HCT116 (cell line): Measurements from ENCODE around the gene FIBCD1. TPM values are rescaled to one million over a fixed set of nuclear protein-coding genes. Genes with fewer than 3 reads are reported as not detected.

ENCODE experiments used
- ATAC-seq: fragments of 200-7000 bp; cut with Tn5 transposase; 2 replicates; pipeline ENCODE4 v1.9.1; 2020; ENCODE audit warnings: mild to moderate bottlenecking, moderate library complexity
- BruUV-seq: library from RNA; stranded (reverse); fragments of 400-500 nt; replicated peaks from 2 replicates; lab custom pipeline; 2021; lab: Mats Ljungman, UMichigan
- CTCF ChIA-PET: fragments of 300-600 bp; sonication (Branson Sonifier 250); formaldehyde crosslinking; loops from one replicate; lab custom pipeline; 2021; ENCODE audit warnings: antibody characterized with exemption; lab: Charles Lee
- POLR2A ChIA-PET: fragments of 300-600, 350-600 bp; sonication (Branson Sonifier 250); formaldehyde crosslinking; loops from one replicate; lab custom pipeline; 2021; ENCODE audit warnings: antibody characterized with exemption; lab: Charles Lee
- RAD21 ChIA-PET, 2 experiments: fragments of 300-600 bp; sonication (Branson Sonifier 250); formaldehyde crosslinking; loops; one replicate each; lab custom pipeline; 2023; ENCODE audit warnings: low total read pairs in 2 of 2; ENCODE audit not compliant: uncharacterized antibody in 2 of 2, unreplicated experiment in 2 of 2, low non-redundant PET in 1 of 2; lab: Charles Lee
- DNase-seq: peaks from one replicate; pipeline ENCODE4 v3.0.0-alpha.2; 2010; ENCODE audit warnings: low read depth, low spot score
- H2AFZ ChIP-seq: fragments of 200-600 bp; shearing (Covaris generic), sonication (generic); 2 replicates; pipeline ENCODE4 v1.6.1; 2017; ENCODE audit warnings: low read depth, mixed run types, mixed read lengths, antibody characterized with exemption, low read length; ENCODE audit not compliant: poor library complexity, severe bottlenecking
- H3K27ac ChIP-seq: 2 replicates; pipeline ENCODE4 v1.5.1; 2012; ENCODE audit warnings: low read depth, low read length
- H3K27me3 ChIP-seq: fragments of 200-600 bp; sonication (generic); 2 replicates; pipeline ENCODE4 v1.6.1; 2016; ENCODE audit warnings: mixed run types, low read length, mixed read lengths; ENCODE audit not compliant: insufficient read depth
- H3K36me3 ChIP-seq, 2 experiments: fragments of 200-500 bp in 1 of 2; fragments of 200-600 bp in 1 of 2; sonication (Bioruptor generic) in 1 of 2; sonication (generic) in 1 of 2; 2 replicates each; pipeline versions ENCODE4 v1.5.1 to v1.6.1; 2014 to 2016; ENCODE audit warnings: low read length in 2 of 2, inconsistent platforms in 1 of 2, mixed read lengths in 1 of 2, mixed run types in 1 of 2; ENCODE audit not compliant: insufficient read depth in 2 of 2, control insufficient read depth in 1 of 2
- H3K4me1 ChIP-seq, 2 experiments: fragments of 200-600 bp in 1 of 2; sonication (generic) in 1 of 2; 2 replicates each; pipeline versions ENCODE4 v1.5.1 to v1.6.1; 2012 to 2017; ENCODE audit warnings: low read length in 2 of 2, inconsistent platforms in 1 of 2, mild to moderate bottlenecking in 1 of 2, mixed read lengths in 1 of 2, mixed run types in 1 of 2, moderate library complexity in 1 of 2; ENCODE audit not compliant: insufficient read depth in 2 of 2, control insufficient read depth in 1 of 2
- H3K4me2 ChIP-seq: fragments of 200-600 bp; sonication (generic); 2 replicates; pipeline ENCODE4 v1.6.1; 2017; ENCODE audit warnings: mixed run types, low read length, mixed read lengths
- H3K4me3 ChIP-seq, 2 experiments: fragments of 200-600 bp in 1 of 2; sonication (generic) in 1 of 2; replicated peaks in 1 of 2; 2 replicates each; pipeline ENCODE4 v1.5.1; 2011 to 2016; ENCODE audit warnings: low read length in 2 of 2, control low read depth in 1 of 2, low read depth in 1 of 2, mild to moderate bottlenecking in 1 of 2, mixed read lengths in 1 of 2, mixed run types in 1 of 2
- H3K79me2 ChIP-seq: fragments of 200-600 bp; sonication (generic); 2 replicates; pipeline ENCODE4 v1.6.1; 2017; ENCODE audit warnings: mild to moderate bottlenecking, mixed run types, low read length, moderate library complexity, mixed read lengths; ENCODE audit not compliant: insufficient read depth
- H3K9ac ChIP-seq: fragments of 200-600 bp; sonication (generic); 2 replicates; pipeline ENCODE4 v1.6.1; 2016; ENCODE audit warnings: low read length, mixed read lengths
- H3K9me2 ChIP-seq: fragments of 200-600 bp; sonication (generic), shearing (Covaris generic); 2 replicates; pipeline ENCODE4 v1.6.1; 2017; ENCODE audit warnings: mixed run types, mild to moderate bottlenecking, moderate library complexity; ENCODE audit not compliant: insufficient read depth
- H3K9me3 ChIP-seq, 2 experiments: fragments of 200-500 bp in 1 of 2; fragments of 200-600 bp in 1 of 2; sonication (Bioruptor generic) in 1 of 2; sonication (generic) in 1 of 2; 2 replicates each; pipeline ENCODE4 v1.6.1; 2014 to 2017; ENCODE audit warnings: low read length in 2 of 2, mixed read lengths in 2 of 2, inconsistent platforms in 1 of 2, low read depth in 1 of 2, mild to moderate bottlenecking in 1 of 2, mixed run types in 1 of 2, moderate library complexity in 1 of 2; ENCODE audit not compliant: control insufficient read depth in 1 of 2, insufficient read depth in 1 of 2
- H4K20me1 ChIP-seq: fragments of 200-600 bp; sonication (generic), shearing (Covaris generic); 2 replicates; pipeline ENCODE4 v1.6.1; 2017; ENCODE audit warnings: mixed run types, mild to moderate bottlenecking, moderate library complexity; ENCODE audit not compliant: insufficient read depth
- CBX3 ChIP-seq: IDR thresholded peaks from 2 replicates; pipeline ENCODE4 v1.6.1; 2012; ENCODE audit warnings: low read depth
- CEBPB ChIP-seq: IDR thresholded peaks from 2 replicates; pipeline ENCODE4 v1.6.1; 2012; ENCODE audit warnings: low read depth
- CTCF ChIP-seq, 3 experiments: fragments of 200-600 bp in 1 of 3; sonication (generic) in 1 of 3; IDR thresholded peaks in 2 of 3; conservative IDR thresholded peaks in 1 of 3; 2 replicates each; pipeline ENCODE4 v1.5.1; 2012 to 2017; ENCODE audit warnings: low read depth in 2 of 3, low read length in 2 of 3, antibody characterized with exemption in 1 of 3, borderline replicate concordance in 1 of 3, control low read depth in 1 of 3, mild to moderate bottlenecking in 1 of 3, mixed read lengths in 1 of 3, mixed run types in 1 of 3, moderate library complexity in 1 of 3; ENCODE audit not compliant: insufficient read depth in 1 of 3
- ELF1 ChIP-seq: IDR thresholded peaks from 2 replicates; pipeline ENCODE4 v1.6.1; 2012; ENCODE audit warnings: low read depth, borderline replicate concordance
- EZH2 ChIP-seq: fragments of 200-600 bp; sonication (generic); IDR thresholded peaks from 2 replicates; pipeline ENCODE4 v1.6.1; 2017; ENCODE audit warnings: antibody characterized with exemption, mixed run types
- EZH2phosphoT487 ChIP-seq: fragments of 200-600 bp; IDR thresholded peaks from 2 replicates; pipeline ENCODE4 v1.6.1; 2018; ENCODE audit warnings: antibody characterized with exemption, borderline replicate concordance
- FOSL1 ChIP-seq: IDR thresholded peaks from 2 replicates; pipeline ENCODE4 v1.6.1; 2012; ENCODE audit warnings: low read depth
- JUND ChIP-seq: IDR thresholded peaks from 2 replicates; pipeline ENCODE4 v1.6.1; 2012
- POLR2A ChIP-seq: IDR thresholded peaks from 2 replicates; pipeline ENCODE4 v1.7.0; 2011; ENCODE audit warnings: borderline replicate concordance; ENCODE audit not compliant: insufficient read depth, insufficient read length; ENCODE audit errors: extremely low read depth
- POLR2AphosphoS5 ChIP-seq: IDR thresholded peaks from 2 replicates; pipeline ENCODE4 v1.6.1; 2011; ENCODE audit warnings: mild to moderate bottlenecking, low read depth, low read length, moderate library complexity
- RAD21 ChIP-seq: IDR thresholded peaks from 2 replicates; pipeline ENCODE4 v1.6.1; 2012; ENCODE audit warnings: low read depth, mild to moderate bottlenecking
- REST ChIP-seq: IDR thresholded peaks from 2 replicates; pipeline ENCODE4 v1.6.1; 2012; ENCODE audit warnings: low read depth
- SIN3A ChIP-seq: IDR thresholded peaks from 2 replicates; pipeline ENCODE4 v1.6.1; 2012; ENCODE audit warnings: low read depth
- SP1 ChIP-seq: IDR thresholded peaks from 2 replicates; pipeline ENCODE4 v1.6.1; 2012; ENCODE audit warnings: low read depth
- SRF ChIP-seq: IDR thresholded peaks from 2 replicates; pipeline ENCODE4 v1.6.1; 2012; ENCODE audit warnings: low read depth
- YY1 ChIP-seq: IDR thresholded peaks from 2 replicates; pipeline ENCODE4 v1.6.1; 2011; ENCODE audit warnings: low read length, low read depth, moderate library complexity, mild to moderate bottlenecking; ENCODE audit not compliant: insufficient replicate concordance; ENCODE audit errors: extremely low read depth
- ZBTB33 ChIP-seq: IDR thresholded peaks from 2 replicates; pipeline ENCODE4 v1.6.1; 2011; ENCODE audit warnings: mild to moderate bottlenecking, low read length, moderate library complexity; ENCODE audit not compliant: insufficient replicate concordance; ENCODE audit errors: extremely low read depth
- ZNF274 ChIP-seq: fragments of 200-500 bp; sonication (Bioruptor generic); IDR thresholded peaks from 2 replicates; pipeline ENCODE4 v1.6.1; 2014; ENCODE audit warnings: mild to moderate bottlenecking, low read depth, low read length, inconsistent platforms
- intact Hi-C: fragments of 100-400 bp; cut with micrococcal nuclease; formaldehyde crosslinking; loops from 2 replicates; pipeline ENCODE4 v1.10.0; 2022
- total RNA-seq: library from RNA; stranded (reverse); gene quantifications from one replicate; pipeline ENCODE4 v1.2.1, GENCODE V29; 2021; ENCODE audit not compliant: unreplicated experiment

Gene FIBCD1
- total RNA-seq, 1 experiment from 2014 or later = 26.1 TPM

DNA sequence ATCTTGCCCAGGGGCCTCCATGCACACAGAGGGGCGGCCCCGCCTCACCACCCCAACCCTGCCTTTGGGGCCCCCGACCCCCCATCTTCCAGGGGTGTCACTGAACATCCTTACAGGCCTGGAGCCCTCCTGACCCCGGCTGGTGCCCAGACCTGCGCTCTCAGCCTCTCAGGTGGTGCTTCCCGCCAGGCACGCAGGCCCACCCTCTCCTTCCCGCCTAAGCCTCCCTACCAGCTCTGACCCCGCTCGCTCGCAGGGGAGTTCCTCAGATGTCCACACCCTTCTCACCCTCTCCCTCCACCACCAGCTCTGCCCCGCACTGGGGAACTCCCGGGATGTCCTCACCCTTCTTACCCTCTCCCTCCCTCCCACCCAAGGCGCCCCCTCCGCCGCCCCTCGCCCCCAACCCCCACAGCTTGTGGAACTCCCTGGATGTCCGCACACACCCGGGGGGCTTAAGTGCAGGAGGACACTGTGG, 30.1 kb downstream of the FIBCD1 start (continued):
- TF ChIP-seq POLR2AphosphoS5 = no peak
- TF ChIP-seq, all 23 proteins: peak for 0

GRCh38 chr9:130908146-130908877, 30.7 kb downstream of the FIBCD1 start:
- no peak for DNase-seq
- no peaks in the 10 kb centered on the region for H3K4me1 ChIP-seq
- H3K36me3 ChIP-seq = no peaks in the 10 kb centered on the region
- H2AFZ ChIP-seq = no peak overlapping the region
- TF ChIP-seq FOSL1 = no peak
- TF ChIP-seq ELF1 = no peak
- TF ChIP-seq CTCF (IDR thresholded peaks at IDR 0.05 in 2 of 3, conservative IDR thresholded peaks at IDR 0.05 in 1 of 3; ENCODE audit: borderline replicate concordance in 1 of 3, insufficient read depth in 1 of 3, low read depth in 2 of 3, low read length in 2 of 3) = no peak
- TF ChIP-seq POLR2A = no peak
- no peak for TF ChIP-seq EZH2
- no peak for TF ChIP-seq CBX3
- no peak for TF ChIP-seq CEBPB
- TF ChIP-seq REST = no peak
- TF ChIP-seq SP1 = no peak
- no peak for TF ChIP-seq JUND
- TF ChIP-seq YY1 = no peak
- TF ChIP-seq ZNF274 = no peak
- no peak for TF ChIP-seq SRF
- no peak for TF ChIP-seq SIN3A
- no peak for TF ChIP-seq RAD21
- TF ChIP-seq ZBTB33 = no peak
- TF ChIP-seq EZH2phosphoT487 = no peak
- no TSS peak for BruUV-seq
- intact Hi-C loops = no loop called here
- no peak for ATAC-seq
- no peaks in the 10 kb centered on the region for H3K79me2 ChIP-seq
- H3K4me3 ChIP-seq = no peak overlapping the region
- H3K9me2 ChIP-seq = no peaks in the 10 kb centered on the region
- ChIA-PET RAD21 (interaction anchor here in 1 of 2 experiments (0.5 kb wide), 1 partner anchor 45 kb away, joined by 6 read pairs; no protein-coding TSS in a partner anchor), POLR2A (interaction anchor here (0.7 kb wide), 1 partner anchor 71 kb away, joined by 3 read pairs; no protein-coding TSS in a partner anchor), CTCF (no interaction called here)
- H3K4me2 ChIP-seq = no peak overlapping the region
- no peak overlapping the region for H3K27ac ChIP-seq
- H4K20me1 ChIP-seq = no peaks in the 10 kb centered on the region
- H3K27me3 ChIP-seq = no peaks in the 10 kb centered on the region
- no peak overlapping the region for H3K9ac ChIP-seq
- no peaks in the 10 kb centered on the region for H3K9me3 ChIP-seq
